GM18907 (cell line): ENCODE measurements around the gene ARMS2.

Source experiments
- ATAC-seq: cut with Tn5 transposase; IDR thresholded peaks from one replicate; pipeline ENCODE4 v1.9.1; 2021; ENCODE audit warnings: mild to moderate bottlenecking, moderate library complexity; ENCODE audit not compliant: unreplicated experiment

Gene ARMS2

DNA sequence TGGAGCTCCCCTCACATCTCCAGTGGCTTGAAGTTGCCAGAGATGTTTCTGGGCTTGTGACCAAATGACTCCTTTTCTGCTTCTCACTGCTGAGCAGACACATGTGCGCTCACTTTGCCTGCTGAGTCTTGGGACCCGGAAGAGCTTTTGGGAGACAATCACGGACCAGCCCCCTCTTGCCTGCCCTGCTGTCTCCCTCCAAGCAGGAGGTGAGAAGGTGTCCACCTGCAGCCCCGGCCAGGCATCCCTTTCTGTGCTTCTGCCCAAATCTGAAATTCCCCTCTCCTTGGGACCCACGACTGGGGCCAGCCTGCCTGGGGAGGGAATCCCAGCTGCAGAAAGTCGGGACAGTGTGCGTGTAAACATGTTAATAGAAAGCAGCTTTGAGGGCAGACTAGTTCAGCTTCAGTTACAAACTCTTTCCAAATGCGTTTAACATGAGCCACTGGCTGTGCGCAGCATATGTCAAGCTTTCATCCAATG, 38.6 kb downstream of the ARMS2 start:
- no peak for ATAC-seq

DNA sequence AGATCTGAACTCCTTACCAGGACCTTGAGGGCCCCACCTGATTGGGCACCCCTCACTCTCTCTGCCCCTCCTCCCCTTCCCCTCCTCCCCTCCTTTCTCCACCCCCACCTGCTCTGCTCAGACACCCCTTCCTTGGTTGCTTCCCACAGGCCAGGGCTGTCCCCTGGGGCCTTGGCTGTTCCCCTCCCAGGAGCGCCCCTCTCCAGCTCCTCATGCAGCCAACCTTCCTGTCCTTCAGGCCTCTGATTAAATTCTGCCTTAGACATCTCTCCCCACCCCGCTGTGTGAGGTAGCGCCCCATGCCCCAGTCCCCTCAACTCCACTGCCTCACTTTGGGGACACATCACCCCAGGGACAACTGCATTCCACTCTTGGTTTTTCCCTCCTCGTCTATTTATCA, 39.3 kb downstream of the ARMS2 start:
- no peak for ATAC-seq

DNA sequence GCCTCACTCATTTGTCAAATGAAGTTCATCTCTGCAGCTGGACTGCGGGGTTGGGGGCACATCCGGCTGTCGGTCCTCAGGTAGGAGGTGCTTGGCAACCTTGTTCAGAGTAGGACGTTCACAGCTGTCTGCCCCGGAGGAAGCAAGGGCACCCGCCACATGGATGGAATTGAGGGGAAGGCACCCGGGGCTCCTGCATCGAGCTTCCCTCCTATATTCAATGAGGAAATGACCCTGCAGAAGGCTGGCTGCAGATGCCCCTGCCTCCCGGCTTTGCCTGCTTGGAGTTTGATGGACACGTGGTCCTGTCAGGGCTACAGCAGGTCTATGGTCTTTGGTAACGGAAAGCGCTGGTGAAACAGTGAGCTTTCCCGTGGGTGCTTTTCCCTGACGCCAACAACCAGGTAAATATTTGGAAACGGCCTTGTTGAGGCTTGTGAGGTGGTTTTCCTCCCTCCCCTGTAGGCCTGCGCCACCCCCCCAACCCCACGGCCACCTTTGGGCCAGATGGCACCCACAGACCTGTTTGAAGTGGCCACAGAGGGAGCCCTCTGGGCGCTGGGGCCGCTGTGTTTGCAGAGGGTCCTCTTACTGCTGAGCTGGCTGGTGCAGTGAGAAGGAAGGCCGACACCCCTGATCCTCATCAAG, 39.8 kb downstream of the ARMS2 start:
- no peak for ATAC-seq

DNA sequence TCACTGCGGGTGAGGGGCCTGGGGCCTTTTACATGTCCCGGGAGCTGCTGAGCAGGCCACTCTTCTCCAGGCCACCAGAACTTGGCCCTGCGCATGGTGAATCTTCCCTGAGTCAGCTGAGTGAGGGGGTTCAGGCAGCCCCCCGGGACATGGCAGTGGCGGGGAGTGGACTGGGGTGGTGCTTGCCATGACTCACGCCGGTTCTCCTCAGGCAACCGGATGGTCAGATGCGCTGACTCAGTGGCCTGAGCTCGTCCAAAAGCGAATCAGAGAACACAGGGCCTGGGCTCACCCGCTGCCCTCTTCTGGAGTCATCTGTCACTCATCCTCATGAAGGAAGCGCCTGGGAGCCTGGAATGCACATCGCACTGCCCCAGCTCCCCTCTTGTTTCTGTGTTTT, 40.4 kb downstream of the ARMS2 start:
- ATAC-seq, result no peak

DNA sequence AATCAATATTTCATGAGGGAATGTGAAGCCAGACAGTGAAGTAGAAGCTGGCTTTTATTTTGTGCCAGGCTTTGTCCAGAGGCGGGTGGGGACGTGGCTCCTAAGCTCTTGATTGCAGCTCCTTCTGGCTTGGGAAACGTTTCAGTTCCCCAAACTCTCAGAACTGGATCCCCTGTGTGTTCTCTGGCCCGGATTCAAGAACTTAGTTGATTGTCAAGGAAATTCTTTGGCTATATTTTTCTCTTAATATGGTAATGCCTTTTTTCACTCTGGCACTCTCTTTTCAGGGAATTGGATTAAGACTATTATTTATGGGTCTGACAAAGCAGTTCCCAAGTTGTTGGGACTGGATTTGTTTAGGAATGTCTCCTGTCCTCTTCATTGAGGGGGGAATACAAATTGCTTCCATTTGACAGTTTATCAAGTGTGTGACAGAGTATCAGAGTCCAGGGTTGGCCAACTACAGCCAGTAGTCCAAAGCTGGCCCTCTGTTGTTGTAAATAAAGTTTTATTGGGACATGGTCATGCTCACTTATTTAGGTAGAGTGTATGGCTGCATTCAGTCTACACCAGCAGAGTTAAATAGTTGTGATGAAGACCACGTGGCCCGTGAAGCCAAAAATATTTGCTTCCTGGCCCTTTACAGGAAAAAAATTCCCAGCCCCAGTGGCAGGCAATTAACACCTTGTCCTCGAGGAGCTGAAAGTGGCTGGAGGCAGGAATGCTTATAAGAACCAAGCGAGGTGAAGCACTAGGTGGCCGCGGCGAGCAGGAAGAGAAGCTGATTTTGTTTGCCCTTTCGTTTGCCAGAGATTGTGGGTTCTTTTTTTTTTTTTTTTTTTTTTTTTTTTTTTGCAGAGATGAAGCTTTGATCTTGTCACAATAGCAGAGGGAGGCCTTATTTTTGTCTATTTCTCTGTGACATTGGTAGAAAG, 41.2 kb downstream of the ARMS2 start:
- no peak for ATAC-seq

DNA sequence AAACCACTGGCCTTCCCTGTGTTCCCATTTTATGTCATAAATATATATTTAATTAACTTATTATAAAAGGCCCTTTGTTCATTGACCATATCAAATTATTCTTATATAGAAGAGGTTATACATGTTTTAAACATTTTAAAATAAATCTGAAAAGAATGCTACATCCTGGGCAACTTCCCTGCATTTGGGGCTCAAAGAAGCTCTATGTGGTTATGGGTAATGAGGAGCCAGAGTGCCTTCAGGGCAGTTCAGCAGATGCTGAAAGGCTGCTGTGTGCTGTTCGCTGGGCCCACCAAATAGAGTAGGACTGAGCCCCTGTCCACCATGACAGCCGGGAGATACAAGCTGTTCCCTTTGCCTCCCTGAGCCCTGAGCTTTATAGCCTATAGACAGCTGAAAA, 42.8 kb downstream of the ARMS2 start:
- no peak for ATAC-seq

DNA sequence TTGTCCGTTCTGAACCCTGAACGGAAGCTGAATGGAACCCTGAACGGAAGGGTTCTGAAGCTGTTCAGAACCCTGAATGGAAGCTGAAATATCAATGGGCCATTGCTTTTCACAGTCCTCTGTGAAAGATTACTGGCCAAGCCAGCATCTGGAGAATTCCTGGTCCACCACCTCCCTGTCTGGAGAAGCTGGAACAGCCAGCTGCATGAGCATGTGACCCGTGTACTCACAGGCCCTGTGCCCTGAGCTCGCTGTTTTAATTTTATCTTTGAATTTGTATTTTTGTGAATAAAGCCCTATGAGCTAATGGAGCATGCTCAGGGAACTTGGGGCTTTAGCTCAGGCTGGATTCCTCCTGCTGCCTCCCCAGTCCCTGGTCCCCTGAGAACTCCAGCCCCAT, 44.1 kb downstream of the ARMS2 start:
- ATAC-seq, result no peak

DNA sequence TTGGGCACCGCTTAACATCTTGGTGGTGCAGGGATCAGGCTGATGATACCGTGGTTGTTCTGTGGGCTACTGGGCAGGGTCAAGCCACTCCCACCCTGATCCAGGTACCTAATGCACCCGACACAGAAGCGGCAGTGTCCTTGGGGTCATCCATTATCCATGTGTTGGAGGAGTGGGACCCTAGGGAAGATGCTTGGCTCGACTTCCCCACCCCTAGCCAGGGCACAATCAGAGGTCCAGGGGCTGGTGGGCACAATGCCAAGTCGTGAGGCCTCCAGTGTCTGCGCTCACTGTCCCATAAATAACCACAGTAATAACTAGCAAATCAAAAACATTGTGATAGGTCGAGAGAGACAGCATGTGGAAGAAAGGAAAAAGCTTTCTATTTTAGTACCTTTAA, 44.6 kb downstream of the ARMS2 start:
- ATAC-seq, result no peak

DNA sequence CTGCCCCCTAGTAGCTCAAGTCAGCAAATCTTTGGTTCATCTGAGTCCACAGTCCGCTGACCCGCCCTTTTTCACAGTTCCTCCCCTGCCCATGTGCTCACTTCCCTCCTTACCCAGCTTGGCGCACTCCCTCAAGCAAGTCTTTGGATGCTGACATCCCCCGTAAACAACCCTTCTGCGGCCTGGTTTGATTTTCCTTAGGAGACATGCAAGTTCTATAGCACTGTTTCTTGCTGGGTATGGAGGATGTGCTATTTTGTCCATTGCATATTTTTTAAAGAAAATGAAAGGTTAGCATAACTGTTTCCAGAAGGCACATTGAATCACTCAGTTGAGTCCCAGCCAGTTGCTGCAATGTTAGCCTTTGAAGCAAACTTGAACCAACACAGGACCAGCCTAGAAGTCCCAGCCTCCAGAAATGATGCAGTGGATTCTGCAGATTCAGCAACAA, 45.1 kb downstream of the ARMS2 start:
- ATAC-seq, result no peak

DNA sequence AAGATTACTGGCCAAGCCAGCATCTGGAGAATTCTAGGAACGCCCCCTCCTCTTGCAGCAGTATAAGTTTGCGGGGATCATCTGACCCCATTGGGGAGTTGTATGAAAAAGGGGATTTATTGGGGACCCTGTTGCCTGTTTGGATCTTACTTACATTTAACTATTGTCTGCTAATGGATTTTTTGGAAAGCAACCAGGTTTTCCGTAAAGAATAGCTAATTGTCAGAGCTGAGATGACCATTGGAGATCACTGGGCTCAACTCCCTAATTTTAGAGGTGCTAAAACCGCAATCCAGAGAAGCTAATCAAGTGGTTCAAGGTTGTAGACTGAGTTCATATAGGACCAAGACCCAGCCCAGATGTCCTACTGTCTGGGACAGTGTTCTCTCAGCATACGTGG, 45.7 kb downstream of the ARMS2 start:
- no peak for ATAC-seq

DNA sequence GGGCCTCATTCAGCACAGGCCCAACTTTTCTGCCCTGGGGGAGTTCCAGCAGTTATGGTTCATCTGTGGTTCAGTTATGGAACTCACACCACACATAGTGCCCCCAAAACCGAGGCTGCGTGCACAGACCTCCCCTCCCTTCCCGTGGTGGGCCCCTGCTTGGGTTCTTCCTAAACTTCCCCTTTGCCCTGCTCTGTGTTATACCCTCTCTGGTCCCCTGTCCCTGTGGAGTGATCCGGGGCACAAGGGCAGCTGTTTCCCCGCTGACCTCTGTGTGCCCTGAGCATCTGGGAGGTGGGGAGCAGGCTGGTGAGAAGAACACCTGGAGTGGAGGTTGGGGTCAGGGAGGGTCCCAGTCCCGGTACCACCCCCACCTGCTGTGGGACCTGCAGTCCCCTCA, 46.3 kb downstream of the ARMS2 start:
- ATAC-seq, result no peak

DNA sequence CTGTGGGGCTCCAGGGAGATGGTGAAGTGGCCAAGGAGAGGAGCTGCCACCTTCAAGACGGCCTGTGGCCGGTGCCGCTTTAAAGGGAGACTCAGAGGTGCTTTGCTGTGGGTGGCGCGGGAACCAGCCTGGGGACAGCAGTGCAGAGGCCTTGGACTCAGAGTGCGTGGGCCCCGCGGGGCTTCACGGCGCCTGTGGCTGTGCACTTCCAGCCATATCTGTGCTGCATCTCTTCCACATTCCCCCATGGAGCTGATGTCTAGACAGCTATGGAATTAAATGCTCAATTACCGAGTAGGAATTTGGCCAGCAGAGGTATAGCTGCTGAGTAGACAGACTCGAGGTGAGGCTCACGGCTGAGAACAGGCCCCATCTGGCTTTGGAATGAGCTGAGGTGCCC, 48.6 kb downstream of the ARMS2 start:
- no peak for ATAC-seq

DNA sequence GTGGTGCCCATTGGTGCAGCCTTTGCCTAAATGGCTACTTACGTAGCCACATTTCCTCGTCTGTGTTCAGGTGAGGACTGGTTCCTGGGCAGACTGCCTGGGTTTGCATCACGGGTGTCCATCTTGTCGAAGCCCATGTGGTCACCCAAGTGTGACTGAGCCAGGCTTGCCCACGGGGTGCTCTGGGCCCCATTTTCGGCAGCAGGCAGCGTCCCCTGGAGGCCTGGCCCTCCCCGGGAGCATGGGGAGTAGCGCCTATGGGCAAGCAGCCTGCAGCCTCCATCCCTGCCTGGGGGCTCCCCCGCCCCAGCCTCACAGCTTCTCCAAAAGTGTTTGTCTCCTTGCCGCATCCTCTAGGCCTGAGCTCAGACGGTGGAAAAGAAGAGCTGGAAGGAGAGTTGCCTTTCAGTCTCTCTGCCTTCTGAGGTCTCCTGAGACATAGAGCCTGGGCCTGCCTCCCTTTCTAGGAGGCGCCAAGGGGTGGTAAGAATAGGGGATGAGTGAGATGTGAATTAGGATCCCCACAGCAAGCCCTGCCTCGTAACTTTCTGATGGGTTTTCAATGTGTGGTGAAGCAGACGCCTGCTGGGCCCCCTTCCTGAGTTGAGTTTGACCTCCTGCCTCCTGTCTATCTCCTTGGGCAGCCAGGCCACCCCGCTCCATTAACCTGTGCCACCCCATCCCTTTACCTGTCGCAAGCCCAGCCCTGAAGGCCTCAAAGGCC, 49.6 kb downstream of the ARMS2 start:
- ATAC-seq, result no peak

DNA sequence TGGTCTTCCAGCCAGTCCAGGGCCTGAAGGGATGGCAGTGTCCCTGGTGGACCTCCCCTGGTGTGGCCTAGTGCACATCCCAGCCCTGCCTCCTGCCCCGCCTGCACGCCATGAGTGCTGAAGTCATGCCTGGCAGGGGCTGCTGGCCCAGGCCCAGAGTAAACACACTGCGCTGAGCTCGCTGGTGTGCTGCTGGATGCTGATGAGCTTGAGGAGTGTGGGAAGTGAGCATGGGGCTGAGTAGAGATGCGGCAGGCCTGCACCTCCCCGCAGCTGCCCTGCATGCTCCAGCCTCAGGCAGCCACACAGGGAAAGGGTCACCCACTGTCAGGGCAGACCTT, 50.1 kb downstream of the ARMS2 start:
- ATAC-seq, result no peak

DNA sequence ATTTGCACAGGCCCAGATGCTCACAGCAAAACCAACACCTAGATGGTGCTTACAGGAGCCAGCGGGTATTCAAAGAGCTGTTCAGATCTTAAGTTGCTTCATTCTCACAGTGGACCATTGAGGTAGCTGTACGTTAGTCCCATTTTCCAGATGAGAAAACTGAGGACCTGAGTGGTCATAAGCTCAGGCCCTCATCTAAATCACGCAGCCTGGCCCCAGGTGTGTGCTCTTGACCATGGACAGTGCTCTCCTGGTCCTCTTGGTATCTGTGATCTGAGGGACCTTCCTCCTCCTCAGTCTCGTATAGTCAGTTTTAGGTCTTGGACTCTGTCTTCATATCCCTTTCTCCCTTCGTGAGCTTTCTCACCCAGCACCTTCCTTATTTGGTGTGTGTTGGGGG, 50.6 kb downstream of the ARMS2 start:
- ATAC-seq, result no peak

DNA sequence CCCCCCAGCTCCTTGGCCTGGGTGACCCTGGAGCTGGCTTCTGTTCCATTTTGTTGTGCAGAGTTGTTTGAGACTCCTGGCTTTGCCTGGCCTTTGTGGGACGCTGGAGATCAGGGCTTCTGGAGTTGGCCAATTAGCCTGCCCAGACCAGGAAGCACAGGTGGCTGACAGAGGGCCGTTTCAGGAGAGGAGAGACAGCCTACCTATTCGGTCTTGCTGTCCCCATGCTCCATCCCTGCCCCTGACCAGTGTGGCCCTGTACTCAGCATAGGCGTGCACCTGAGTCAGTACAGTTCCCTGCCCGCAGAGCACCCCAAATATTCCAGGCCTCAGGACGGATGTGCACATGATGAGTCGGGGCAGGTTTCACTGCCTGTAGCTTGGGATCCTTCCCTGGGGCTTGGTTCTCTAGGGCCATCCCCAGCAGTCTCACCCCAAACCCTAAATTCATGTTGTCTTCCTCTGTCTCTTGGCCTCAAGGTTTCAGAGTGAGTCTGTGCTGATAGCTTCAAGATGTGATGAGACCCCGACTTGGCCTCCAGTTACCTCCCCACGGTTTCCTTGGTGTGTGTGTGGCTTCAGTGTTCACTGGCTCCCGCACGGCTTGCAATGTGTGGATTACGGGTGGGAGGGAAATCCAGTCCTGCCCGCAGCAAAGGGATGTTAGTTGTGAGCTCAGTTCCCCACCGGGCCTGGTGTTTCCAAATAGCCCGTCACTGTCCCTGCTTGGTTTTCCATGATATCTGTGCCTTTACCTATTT, 51.6 kb downstream of the ARMS2 start:
- ATAC-seq, result no peak
